ENCODE measurements around the gene EIF4G3.

- no peak for TF ChIP-seq CTCF (IDR thresholded peaks at IDR 0.05)
- no peak for TF ChIP-seq POLR2A (IDR thresholded peaks at IDR 0.05)
These were observed 203.8 kb downstream of the EIF4G3 start for GRCh38 chr1:20972855-20973254.

Measured in esophagus squamous epithelium (tissue), 4 donors.